Hematopoietic multipotent progenitor cell treated with erythropoietin and hydrocortisone succinate and interleukin-3 and kit ligand, for 6 days (in vitro differentiated cells): ENCODE measurements around the gene ABCC4.

Experiments
- DNase-seq: peaks from one replicate; pipeline ENCODE4 v3.0.0-alpha.2; 2015

Gene ABCC4

GRCh38 chr13:95301183-95301967 is at the start of gene ABCC4:
Gene ABCC4, minus strand, starts transcription at chr13:95301451. Its CDS starts 137 bp downstream, at chr13:95301314.
- peak; percentile 84 for DNase-seq

GRCh38 chr13:95349267-95349666 is 48.0 kb upstream of the ABCC4 start:
- no peak for DNase-seq

- no peak for DNase-seq
Observed at GRCh38 chr13:95343944-95344343, 42.7 kb upstream of the ABCC4 start.

- no peak for DNase-seq
Observed at GRCh38 chr13:95341441-95341840, 40.2 kb upstream of the ABCC4 start.

- no peak for DNase-seq
Observed at GRCh38 chr13:95338905-95339304, 37.7 kb upstream of the ABCC4 start.

GRCh38 chr13:95337597-95337996 is 36.3 kb upstream of the ABCC4 start:
- no peak for DNase-seq

GRCh38 chr13:95335667-95336066 is 34.4 kb upstream of the ABCC4 start:
- DNase-seq: no peak

GRCh38 chr13:95328386-95328785 is 27.1 kb upstream of the ABCC4 start:
- DNase-seq: no peak

GRCh38 chr13:95327190-95327589 is 25.9 kb upstream of the ABCC4 start:
- no peak for DNase-seq

- DNase-seq: no peak
Observed at GRCh38 chr13:95326695-95327094, 25.4 kb upstream of the ABCC4 start.

- DNase-seq: no peak
Observed at GRCh38 chr13:95325485-95325884, 24.2 kb upstream of the ABCC4 start.

- no peak for DNase-seq
Observed at GRCh38 chr13:95323930-95324662, 22.8 kb upstream of the ABCC4 start.

- DNase-seq: no peak
Observed at GRCh38 chr13:95319551-95320274, 18.5 kb upstream of the ABCC4 start.

- DNase-seq: peak; percentile 69
Observed at GRCh38 chr13:95317039-95317989, 16.1 kb upstream of the ABCC4 start.

- no peak for DNase-seq
Observed at GRCh38 chr13:95315752-95316151, 14.5 kb upstream of the ABCC4 start.

GRCh38 chr13:95307507-95307906 is 6.3 kb upstream of the ABCC4 start:
- DNase-seq: no peak

- peak; percentile 37 for DNase-seq
Observed at GRCh38 chr13:95304453-95304852, 3.2 kb upstream of the ABCC4 start.

- DNase-seq: peak; percentile 84
Observed at GRCh38 chr13:95301968-95302393, 730 bp upstream of the ABCC4 start.

- DNase-seq: peak; percentile 92
Observed at GRCh38 chr13:95300625-95301182, 547 bp downstream of the ABCC4 start.

- DNase-seq: peak; percentile 59
Observed at GRCh38 chr13:95298971-95299621, 2.2 kb downstream of the ABCC4 start.

- no peak for DNase-seq
Observed at GRCh38 chr13:95298169-95298965, 2.9 kb downstream of the ABCC4 start.
